ENCODE measurements around the gene NIM1K. TPM values are rescaled to one million over a fixed set of nuclear protein-coding genes. Genes with fewer than 3 reads are reported as not detected.
"Not testable (repeated sequence)": the region's sequence is repeated elsewhere in the genome, so short reads cannot be mapped to it uniquely, and the experiment has no call there.

NIM1K gene
- total and polyA plus RNA-seq, 12 donors = 0.07 to 0.42 (median 0.22) TPM; not detected in 2

- ATAC-seq (no peak), DNase-seq (no peak)
- Histone ChIP-seq H3K27me3 (no peaks in the 10 kb centered on the region), H3K27ac (no peak overlapping the region), H3K4me1 (peaks cover 0 to 58% (median 19%) of the 10 kb centered on the region in 9 donors), H3K4me3 (no peak overlapping the region), H3K36me3 (peaks cover 0 to 16% (median 0%) of the 10 kb centered on the region in 9 donors), H3K9me3 (no peaks in the 10 kb centered on the region)
- WGBS, 2 donors = 57 to 63% methylated on average over 1 of the region's 1 CpG
- no peak for TF ChIP-seq CTCF (IDR thresholded peaks at IDR 0.05)
- intact Hi-C loops (cut with DNase I) = loop anchor here in 5 of 10 donors (5.0 to 10.0 kb wide), 3 partner anchors 70 to 200 kb away; no protein-coding TSS in a partner anchor
Observed at GRCh38 chr5:43304525-43304924, 112.5 kb downstream of the NIM1K start.

- intact Hi-C loops (cut with DNase I) = loop anchor here in 6 of 10 donors (2.0 to 10.0 kb wide), 4 partner anchors 71 to 201 kb away; partner anchors contain the start of gene ZNF131 (in 1 of the 6)
- H3K4me1 ChIP-seq = peaks cover 0 to 73% (median 22%) of the 10 kb centered on the region in 9 donors
- H3K4me3 ChIP-seq = no peak overlapping the region
- no peak for DNase-seq
- WGBS, 2 donors = 67 to 69% methylated on average over 1 of the region's 1 CpG
- peak in 5 of 8 donors; percentile 56 to 73 (median 61) for ATAC-seq
- H3K27me3 ChIP-seq = no peaks in the 10 kb centered on the region
- H3K36me3 ChIP-seq = peaks cover 0 to 8% (median 0%) of the 10 kb centered on the region in 9 donors
- TF ChIP-seq CTCF (IDR thresholded peaks at IDR 0.05) = peak; percentile 23 to 79 (median 70)
- H3K27ac ChIP-seq = no peak overlapping the region
- no peaks in the 10 kb centered on the region for H3K9me3 ChIP-seq
Observed at GRCh38 chr5:43305948-43306565, 114.0 kb downstream of the NIM1K start.

GRCh38 chr5:43306954-43307353, 114.9 kb downstream of the NIM1K start:
- not testable (repeated sequence) for H3K36me3 ChIP-seq, H3K27me3 ChIP-seq, H3K27ac ChIP-seq, ATAC-seq, H3K4me3 ChIP-seq, H3K9me3 ChIP-seq, DNase-seq
- 90 to 91% methylated on average over 5 of the region's 5 CpGs for WGBS, 2 donors
- intact Hi-C loops (cut with DNase I) = loop anchor here in 6 of 10 donors (2.0 to 10.0 kb wide), 4 partner anchors 72 to 202 kb away; partner anchors contain the start of gene ZNF131 (in 1 of the 6)
- peaks cover 0 to 74% (median 28%) of the 10 kb centered on the region in 9 donors for H3K4me1 ChIP-seq

GRCh38 chr5:43309122-43309521, 117.1 kb downstream of the NIM1K start:
- no peak overlapping the region for H3K27ac ChIP-seq
- H3K27me3 ChIP-seq = no peaks in the 10 kb centered on the region
- H3K4me1 ChIP-seq = peaks cover 0 to 67% (median 30%) of the 10 kb centered on the region in 9 donors
- 84 to 93% methylated on average over 3 of the region's 3 CpGs for WGBS, 2 donors
- H3K4me3 ChIP-seq = no peak overlapping the region
- H3K36me3 ChIP-seq = peaks cover 0 to 8% (median 0%) of the 10 kb centered on the region in 9 donors
- DNase-seq (no peak), ATAC-seq (no peak)
- H3K9me3 ChIP-seq = no peaks in the 10 kb centered on the region
- no peak for TF ChIP-seq CTCF (IDR thresholded peaks at IDR 0.05)
- intact Hi-C loops (cut with DNase I) = loop anchor here in 5 of 10 donors (5.0 to 10.0 kb wide), 3 partner anchors 74 to 204 kb away; no protein-coding TSS in a partner anchor

GRCh38 chr5:43309637-43310036, 117.6 kb downstream of the NIM1K start:
- DNase-seq (no peak), ATAC-seq (no peak)
- no peak overlapping the region for H3K27ac ChIP-seq
- no peaks in the 10 kb centered on the region for H3K9me3 ChIP-seq
- intact Hi-C loops (cut with DNase I) = loop anchor here (5.0 to 10.0 kb wide), 8 partner anchors 75 to 205 kb away; partner anchors contain the start of genes TMEM267 (in 6 of the 10), ZNF131 (in 5 of the 10) and C5orf34 (in 1 of the 10)
- H3K4me1 ChIP-seq = peaks cover 0 to 63% (median 32%) of the 10 kb centered on the region in 9 donors
- H3K36me3 ChIP-seq = peaks cover 0 to 8% (median 0%) of the 10 kb centered on the region in 9 donors
- TF ChIP-seq CTCF (IDR thresholded peaks at IDR 0.05) = no peak
- no peaks in the 10 kb centered on the region for H3K27me3 ChIP-seq
- H3K4me3 ChIP-seq = no peak overlapping the region
